B cell (primary cell): ENCODE measurements around the gene KCNK7. TPM values are rescaled to one million over a fixed set of nuclear protein-coding genes. Genes with fewer than 3 reads are reported as not detected.

Experiments used
- ATAC-seq: fragments of 200-7000 bp; cut with Tn5 transposase; one replicate; pipeline ENCODE4 v1.10.0; 2021; ENCODE audit warnings: low read depth, mild to moderate bottlenecking, moderate number of reproducible peaks, moderate library complexity
- CTCF ChIA-PET: fragments of 350-600 bp; sonication (Branson Sonifier 250); formaldehyde crosslinking; loops from one replicate; lab custom pipeline; 2021; ENCODE audit warnings: antibody characterized with exemption, inconsistent platforms; lab: Charles Lee
- POLR2A ChIA-PET: fragments of 350-600 bp; sonication (Branson Sonifier 250); formaldehyde crosslinking; loops from one replicate; lab custom pipeline; 2021; ENCODE audit warnings: antibody characterized with exemption; lab: Charles Lee
- DNase-seq: peaks from one replicate; pipeline ENCODE4 v3.0.0; 2013
- H2AFZ ChIP-seq: 2 replicates; pipeline ENCODE4 v1.6.1; 2012; ENCODE audit warnings: mild to moderate bottlenecking, low read depth, low read length; ENCODE audit not compliant: insufficient read depth, poor library complexity, severe bottlenecking
- H3K27ac ChIP-seq, 2 donors: 1 replicate in 1 of 2; 2 replicates in 1 of 2; pipeline ENCODE4 v1.5.1; 2012 to 2013; ENCODE audit warnings: low read length in 2 of 2, mild to moderate bottlenecking in 2 of 2, moderate library complexity in 1 of 2
- H3K27me3 ChIP-seq, 4 experiments: fragments of 200-600 bp in 1 of 4; sonication (generic) in 1 of 4; replicated peaks in 1 of 4; 1 replicate in 2 of 4; 2 replicates in 2 of 4; pipeline versions ENCODE4 v1.6.1 to v1.7.0; 2013 to 2016; ENCODE audit warnings: low read length in 3 of 4, mild to moderate bottlenecking in 2 of 4, mixed read lengths in 1 of 4, moderate library complexity in 1 of 4; ENCODE audit not compliant: insufficient read depth in 4 of 4, control insufficient read depth in 3 of 4; ENCODE audit errors: control extremely low read depth in 1 of 4
- H3K36me3 ChIP-seq, 2 experiments: replicated peaks in 1 of 2; 1 replicate in 1 of 2; 2 replicates in 1 of 2; pipeline versions ENCODE4 v1.6.1 to v1.7.1; 2013; ENCODE audit warnings: low read length in 1 of 2; ENCODE audit not compliant: insufficient read depth in 2 of 2, control insufficient read depth in 1 of 2; ENCODE audit errors: control extremely low read depth in 1 of 2, extremely low read depth in 1 of 2
- H3K4me1 ChIP-seq, 2 donors: fragments of 200-600 bp in 1 of 2; sonication (generic) in 1 of 2; 1 replicate in 1 of 2; 2 replicates in 1 of 2; pipeline versions ENCODE4 v1.5.1 to v1.6.1; 2013 to 2017; ENCODE audit warnings: low read length in 2 of 2; ENCODE audit not compliant: control insufficient read depth in 2 of 2, insufficient read depth in 2 of 2
- H3K4me2 ChIP-seq: replicated peaks from 2 replicates; pipeline ENCODE3; 2012; ENCODE audit warnings: mild to moderate bottlenecking, low read depth, low read length; ENCODE audit not compliant: poor library complexity, severe bottlenecking
- H3K4me3 ChIP-seq, 5 experiments: fragments of 200-600 bp in 1 of 5; sonication (generic) in 1 of 5; 1 replicate in 3 of 5; 2 replicates in 2 of 5; pipeline versions ENCODE4 v1.5.1 to v1.7.0; 2011 to 2016; ENCODE audit warnings: low read length in 4 of 5, mild to moderate bottlenecking in 4 of 5, low read depth in 2 of 5, control low read depth in 1 of 5, moderate library complexity in 1 of 5; ENCODE audit not compliant: insufficient read depth in 1 of 5; ENCODE audit errors: control extremely low read depth in 1 of 5, extremely low read depth in 1 of 5
- H3K79me2 ChIP-seq: fragments of 200-600 bp; sonication (generic); one replicate; pipeline ENCODE4 v1.6.0; 2016; ENCODE audit warnings: low read length; ENCODE audit not compliant: control insufficient read depth, insufficient read depth
- H3K9ac ChIP-seq: fragments of 200-600 bp; sonication (generic); 2 replicates; pipeline ENCODE4 v1.6.1; 2017; ENCODE audit warnings: mild to moderate bottlenecking, low read length, moderate library complexity
- H3K9me3 ChIP-seq, 3 donors: one replicate each; pipeline versions ENCODE4 v1.6.1 to v1.7.1; 2013; ENCODE audit warnings: low read length in 2 of 3; ENCODE audit not compliant: control insufficient read depth in 2 of 3, insufficient read depth in 1 of 3; ENCODE audit errors: control extremely low read depth in 1 of 3
- H4K20me1 ChIP-seq: 2 replicates; pipeline ENCODE4 v1.6.0; 2012; ENCODE audit warnings: mild to moderate bottlenecking, low read length; ENCODE audit not compliant: insufficient read depth, control insufficient read depth, poor library complexity, severe bottlenecking
- H3K27ac Mint-ChIP-seq: one replicate; pipeline ENCODE4 v1.8.0; 2021; ENCODE audit warnings: mixed read lengths
- H3K27me3 Mint-ChIP-seq: one replicate; pipeline ENCODE4 v1.8.0; 2021; ENCODE audit warnings: mixed read lengths
- H3K4me1 Mint-ChIP-seq: one replicate; pipeline ENCODE4 v1.8.0; 2021; ENCODE audit warnings: mixed read lengths
- H3K4me3 Mint-ChIP-seq: one replicate; pipeline ENCODE4 v1.8.0; 2021; ENCODE audit warnings: mixed read lengths
- H3K9me3 Mint-ChIP-seq: one replicate; pipeline ENCODE4 v1.8.0; 2022; ENCODE audit warnings: mixed read lengths; ENCODE audit not compliant: insufficient read depth
- EZH2 ChIP-seq: IDR thresholded peaks from 2 replicates; pipeline ENCODE4 v1.6.1; 2012; ENCODE audit warnings: borderline replicate concordance, low read depth, mild to moderate bottlenecking, moderate library complexity, low read length; ENCODE audit not compliant: insufficient read depth, poor library complexity, severe bottlenecking
- WGBS: methylation state at CpG from one replicate; pipeline ENCODE4 v1.1.5; 2013; ENCODE audit warnings: missing lambda C conversion rate; ENCODE audit not compliant: insufficient coverage; 5-methylcytosine and 5-hydroxymethylcytosine counted together
- intact Hi-C: fragments of 100-400 bp; cut with micrococcal nuclease; formaldehyde crosslinking; loops from one replicate; pipeline ENCODE4 v1.10.0; 2022
- polyA plus RNA-seq: library from polyadenylated mRNA; depleted of rRNA; stranded (reverse); fragments of >200 nt; gene quantifications from 2 replicates; pipeline ENCODE4 v1.2.3, GENCODE V29; 2012
- total RNA-seq, 2 donors: library from RNA; stranded (reverse); fragments of 120-200 nt in 1 of 2; gene quantifications; 1 replicate in 1 of 2; 2 replicates in 1 of 2; pipeline versions ENCODE4 v1.2.3 to v1.2.4, GENCODE V29; 2013 to 2022
- TF ChIP-seq, protein P1 (sequence below): fragments of 200-600 bp; IDR thresholded peaks from one replicate; pipeline ENCODE4 v1.8.0; 2022; ENCODE audit warnings: antibody characterized with exemption, mild to moderate bottlenecking

The KCNK7 gene
- total and polyA plus RNA-seq, 2 donors (not counting 1 experiment from before 2014, with no cell fraction given) = 2.2 to 3.5 TPM

DNA sequence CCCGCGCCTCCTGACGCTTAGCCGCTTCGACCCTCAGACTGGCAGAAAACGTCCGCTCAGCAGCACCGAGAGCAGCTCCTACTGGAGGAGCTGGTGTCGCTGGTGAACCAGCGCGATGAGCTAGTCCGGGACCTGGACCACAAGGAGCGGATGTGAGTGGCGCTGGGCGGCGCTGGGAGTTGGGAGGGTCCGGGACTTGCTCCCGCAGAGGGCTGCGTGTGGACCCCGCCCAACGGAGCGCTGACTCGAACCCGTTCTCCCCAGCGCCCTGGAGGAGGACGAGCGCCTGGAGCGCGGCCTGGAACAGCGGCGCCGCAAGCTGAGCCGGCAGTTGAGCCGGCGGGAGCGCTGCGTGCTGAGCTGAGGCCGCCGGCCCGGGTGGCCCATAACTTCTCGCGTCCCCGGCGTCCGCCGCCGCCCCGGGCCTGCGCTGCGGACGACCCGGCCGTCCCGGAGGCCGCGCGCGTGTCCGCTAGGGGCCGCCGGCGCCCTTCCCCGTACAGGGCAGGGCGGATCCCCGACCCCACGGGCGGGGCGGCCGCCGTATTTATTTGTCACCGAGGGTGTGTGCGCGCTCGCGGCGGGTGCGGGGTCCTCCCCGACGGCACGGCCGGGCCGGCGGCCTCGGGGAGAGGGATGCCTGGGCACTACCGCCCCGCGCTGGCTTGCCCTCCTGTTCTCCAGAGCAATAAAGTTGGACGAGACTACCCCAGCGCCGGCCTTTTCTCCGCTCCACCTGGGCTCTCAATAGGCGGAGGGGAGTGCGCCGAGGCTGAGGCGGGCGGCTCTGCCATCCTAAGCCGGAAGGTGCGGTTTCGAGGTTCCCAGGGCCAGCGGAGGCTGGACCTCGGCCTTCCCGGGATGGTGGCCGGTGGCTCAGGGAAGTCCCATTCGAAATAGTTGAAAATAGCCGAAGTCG, 3.4 kb downstream of the KCNK7 start:
- peaks cover 0 to 34% of the 10 kb centered on the region in 2 experiments for H3K36me3 ChIP-seq
- H3K9ac ChIP-seq = no peak overlapping the region
- H3K79me2 ChIP-seq = no peaks in the 10 kb centered on the region
- 94% methylated on average over 97 of the region's 106 CpGs for WGBS
- Mint-ChIP-seq H3K4me1 (peaks cover 39% of the 10 kb centered on the region), H3K27me3 (no peaks in the 10 kb centered on the region), H3K9me3 (no peaks in the 10 kb centered on the region), H3K4me3 (no peak overlapping the region), H3K27ac (no peak overlapping the region)
- H3K27ac ChIP-seq = no peak overlapping the region
- TF ChIP-seq, protein P1, sequence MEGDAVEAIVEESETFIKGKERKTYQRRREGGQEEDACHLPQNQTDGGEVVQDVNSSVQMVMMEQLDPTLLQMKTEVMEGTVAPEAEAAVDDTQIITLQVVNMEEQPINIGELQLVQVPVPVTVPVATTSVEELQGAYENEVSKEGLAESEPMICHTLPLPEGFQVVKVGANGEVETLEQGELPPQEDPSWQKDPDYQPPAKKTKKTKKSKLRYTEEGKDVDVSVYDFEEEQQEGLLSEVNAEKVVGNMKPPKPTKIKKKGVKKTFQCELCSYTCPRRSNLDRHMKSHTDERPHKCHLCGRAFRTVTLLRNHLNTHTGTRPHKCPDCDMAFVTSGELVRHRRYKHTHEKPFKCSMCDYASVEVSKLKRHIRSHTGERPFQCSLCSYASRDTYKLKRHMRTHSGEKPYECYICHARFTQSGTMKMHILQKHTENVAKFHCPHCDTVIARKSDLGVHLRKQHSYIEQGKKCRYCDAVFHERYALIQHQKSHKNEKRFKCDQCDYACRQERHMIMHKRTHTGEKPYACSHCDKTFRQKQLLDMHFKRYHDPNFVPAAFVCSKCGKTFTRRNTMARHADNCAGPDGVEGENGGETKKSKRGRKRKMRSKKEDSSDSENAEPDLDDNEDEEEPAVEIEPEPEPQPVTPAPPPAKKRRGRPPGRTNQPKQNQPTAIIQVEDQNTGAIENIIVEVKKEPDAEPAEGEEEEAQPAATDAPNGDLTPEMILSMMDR = no peak
- no peak for TF ChIP-seq EZH2
- H2AFZ ChIP-seq = no peak overlapping the region
- no peak overlapping the region for H3K4me2 ChIP-seq
- ATAC-seq (no peak), DNase-seq (no peak)
- ChIA-PET CTCF (interaction anchor here (0.6 to 9.7 kb wide), 10 partner anchors 11 to 49 kb away, joined by 3 to 144 read pairs (median 6); partner anchors contain the start of genes EHBP1L1, FAM89B, PCNX3 and ZNRD2), POLR2A (interaction anchor here (0.6 to 1.5 kb wide), 3 partner anchors 11 to 17 kb away, joined by 4 to 9 read pairs (median 5); partner anchors contain the start of gene EHBP1L1)
- no peaks in the 10 kb centered on the region for H3K27me3 ChIP-seq
- H4K20me1 ChIP-seq = peaks cover 24% of the 10 kb centered on the region
- H3K9me3 ChIP-seq = no peaks in the 10 kb centered on the region
- H3K4me1 ChIP-seq = peaks cover 29 to 45% of the 10 kb centered on the region in 2 donors
- no peak overlapping the region for H3K4me3 ChIP-seq
- intact Hi-C loops = no loop called here
